Measurements from ENCODE around the gene RABGAP1L.
"Not testable (repeated sequence)": the region's sequence is repeated elsewhere in the genome, so short reads cannot be mapped to it uniquely, and the experiment has no call there.

DNA sequence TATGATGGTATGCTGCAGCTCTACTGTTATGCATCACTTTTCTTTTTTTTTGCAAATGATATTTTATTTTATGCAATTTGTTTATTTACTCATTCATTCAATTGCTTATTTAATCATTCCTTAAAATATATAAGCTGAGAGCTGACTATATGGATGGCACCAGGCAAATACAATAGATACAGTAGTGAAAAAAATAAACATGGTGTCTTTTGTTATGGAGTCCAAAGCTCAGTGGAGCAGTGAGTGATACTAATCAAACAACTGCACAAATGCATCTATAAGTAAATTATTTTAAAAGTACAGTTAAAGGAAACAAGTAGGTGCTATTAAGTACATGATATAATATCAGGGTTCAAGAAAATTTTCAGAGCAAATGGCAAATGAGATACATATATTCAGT lies 534.2 kb downstream of the RABGAP1L start:
- not testable (repeated sequence) for TF ChIP-seq POLR2A, POLR2AphosphoS5 (IDR thresholded peaks at IDR 0.05)
- TF ChIP-seq, protein P1, sequence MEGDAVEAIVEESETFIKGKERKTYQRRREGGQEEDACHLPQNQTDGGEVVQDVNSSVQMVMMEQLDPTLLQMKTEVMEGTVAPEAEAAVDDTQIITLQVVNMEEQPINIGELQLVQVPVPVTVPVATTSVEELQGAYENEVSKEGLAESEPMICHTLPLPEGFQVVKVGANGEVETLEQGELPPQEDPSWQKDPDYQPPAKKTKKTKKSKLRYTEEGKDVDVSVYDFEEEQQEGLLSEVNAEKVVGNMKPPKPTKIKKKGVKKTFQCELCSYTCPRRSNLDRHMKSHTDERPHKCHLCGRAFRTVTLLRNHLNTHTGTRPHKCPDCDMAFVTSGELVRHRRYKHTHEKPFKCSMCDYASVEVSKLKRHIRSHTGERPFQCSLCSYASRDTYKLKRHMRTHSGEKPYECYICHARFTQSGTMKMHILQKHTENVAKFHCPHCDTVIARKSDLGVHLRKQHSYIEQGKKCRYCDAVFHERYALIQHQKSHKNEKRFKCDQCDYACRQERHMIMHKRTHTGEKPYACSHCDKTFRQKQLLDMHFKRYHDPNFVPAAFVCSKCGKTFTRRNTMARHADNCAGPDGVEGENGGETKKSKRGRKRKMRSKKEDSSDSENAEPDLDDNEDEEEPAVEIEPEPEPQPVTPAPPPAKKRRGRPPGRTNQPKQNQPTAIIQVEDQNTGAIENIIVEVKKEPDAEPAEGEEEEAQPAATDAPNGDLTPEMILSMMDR (IDR thresholded peaks at IDR 0.05) = not testable (repeated sequence)
